Muscle of back (tissue), 11 donors: Measurements from ENCODE around the gene KCTD1. TPM values are rescaled to one million over a fixed set of nuclear protein-coding genes. Genes with fewer than 3 reads are reported as not detected.
A peak's percentile ranks its signal among the peaks of the same experiment; 100 is the strongest.
"Not testable (repeated sequence)": the region's sequence is repeated elsewhere in the genome, so short reads cannot be mapped to it uniquely, and the experiment has no call there.

ENCODE experiments used
- DNase-seq, 3 donors: peaks; one replicate each; pipeline versions ENCODE4 v3.0.0 to v3.0.0-alpha.2; 2013
- polyA plus RNA-seq, 10 donors: library from polyadenylated mRNA; unstranded; fragments of 120-200 nt; gene quantifications; one replicate each; pipeline ENCODE4 v1.2.1, GENCODE V29; 2013; ENCODE audit not compliant: insufficient read length in 10 of 10

The KCTD1 gene
- polyA plus RNA-seq, 10 donors = 4.0 to 15.5 (median 6.0) TPM

GRCh38 chr18:26458526-26459232 lies 89.7 kb downstream of the KCTD1 start:
- no peak for DNase-seq

DNA sequence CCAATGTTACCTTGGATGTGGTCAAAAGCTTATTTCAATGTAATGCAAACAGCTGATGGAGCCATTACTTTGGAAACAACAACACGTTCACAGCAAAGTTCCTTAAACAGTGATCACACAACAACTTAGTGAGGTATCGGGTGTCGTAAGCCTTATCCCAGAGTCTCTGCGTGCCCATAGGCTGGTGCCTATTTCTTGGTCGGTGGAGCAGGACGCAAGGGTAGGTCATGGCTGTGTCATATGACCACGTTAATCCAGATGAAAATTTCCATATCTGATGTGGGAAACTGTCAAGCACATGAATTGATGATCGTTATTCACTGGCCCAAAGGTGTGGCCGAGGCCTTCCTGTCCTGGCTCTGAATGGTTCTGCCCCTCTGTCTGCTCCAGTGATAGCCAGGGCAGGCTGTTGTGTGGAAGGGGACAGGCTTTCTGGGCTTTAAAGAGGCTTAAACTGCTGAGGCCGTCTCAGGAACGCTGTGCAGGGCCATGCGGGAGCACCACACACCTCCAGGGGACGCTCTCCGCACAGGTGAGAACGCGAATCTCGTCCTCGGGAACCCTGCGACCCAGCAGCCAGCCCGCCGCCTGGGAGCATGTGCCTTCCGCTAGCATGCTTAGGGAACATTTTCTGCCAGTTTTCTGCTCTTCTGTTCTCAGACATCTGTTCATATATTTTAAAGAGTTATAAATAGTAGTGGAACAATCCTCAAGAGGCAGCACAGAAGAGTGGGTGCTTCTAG lies 90.6 kb downstream of the KCTD1 start:
- DNase-seq = no peak

- no peak for DNase-seq
These were observed 91.2 kb downstream of the KCTD1 start for GRCh38 chr18:26457195-26457594.

- no peak for DNase-seq
These were observed 92.3 kb downstream of the KCTD1 start for GRCh38 chr18:26456070-26456491.

DNA sequence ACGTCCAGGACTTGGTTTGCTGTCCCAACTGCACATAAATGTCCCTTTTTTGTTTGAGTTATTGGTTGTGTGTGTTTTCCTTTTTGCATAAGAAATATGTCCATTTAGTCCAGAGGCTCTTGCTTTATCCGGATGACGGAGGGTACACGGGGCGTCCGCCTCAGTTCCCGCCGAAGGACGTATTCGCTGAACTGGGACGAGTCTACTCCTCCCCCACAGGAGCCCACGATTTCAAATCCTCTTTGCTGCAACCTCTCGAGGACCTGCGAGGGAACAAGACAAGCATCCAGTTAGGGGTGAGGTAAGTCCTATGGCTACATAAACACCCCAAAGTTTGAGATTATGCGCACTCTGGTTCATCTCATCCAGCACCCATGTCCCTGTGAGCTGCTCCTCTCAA lies 92.7 kb downstream of the KCTD1 start:
- no peak for DNase-seq

DNA sequence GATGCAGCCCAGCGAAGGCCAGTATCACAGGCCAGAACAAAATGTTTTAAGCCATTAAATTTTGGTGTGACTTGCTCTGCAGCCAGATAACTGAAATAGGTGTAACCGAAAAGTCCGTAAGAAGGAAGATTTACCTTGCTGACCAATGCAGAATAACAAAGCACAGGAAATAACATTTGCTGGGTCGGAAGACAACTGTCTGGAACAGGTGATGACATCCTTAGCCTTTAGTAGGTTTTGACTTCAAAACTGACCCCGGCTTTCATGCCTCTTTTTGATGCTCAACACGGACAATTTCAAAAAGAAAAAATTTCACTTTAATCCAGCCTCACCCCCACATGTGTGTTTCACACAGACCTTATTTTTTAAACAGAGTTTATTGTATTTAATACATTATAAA lies 93.7 kb downstream of the KCTD1 start:
- no peak for DNase-seq

GRCh38 chr18:26454192-26454591 lies 94.2 kb downstream of the KCTD1 start:
- no peak for DNase-seq

GRCh38 chr18:26453386-26453901 lies 94.9 kb downstream of the KCTD1 start:
- DNase-seq = no peak

DNA sequence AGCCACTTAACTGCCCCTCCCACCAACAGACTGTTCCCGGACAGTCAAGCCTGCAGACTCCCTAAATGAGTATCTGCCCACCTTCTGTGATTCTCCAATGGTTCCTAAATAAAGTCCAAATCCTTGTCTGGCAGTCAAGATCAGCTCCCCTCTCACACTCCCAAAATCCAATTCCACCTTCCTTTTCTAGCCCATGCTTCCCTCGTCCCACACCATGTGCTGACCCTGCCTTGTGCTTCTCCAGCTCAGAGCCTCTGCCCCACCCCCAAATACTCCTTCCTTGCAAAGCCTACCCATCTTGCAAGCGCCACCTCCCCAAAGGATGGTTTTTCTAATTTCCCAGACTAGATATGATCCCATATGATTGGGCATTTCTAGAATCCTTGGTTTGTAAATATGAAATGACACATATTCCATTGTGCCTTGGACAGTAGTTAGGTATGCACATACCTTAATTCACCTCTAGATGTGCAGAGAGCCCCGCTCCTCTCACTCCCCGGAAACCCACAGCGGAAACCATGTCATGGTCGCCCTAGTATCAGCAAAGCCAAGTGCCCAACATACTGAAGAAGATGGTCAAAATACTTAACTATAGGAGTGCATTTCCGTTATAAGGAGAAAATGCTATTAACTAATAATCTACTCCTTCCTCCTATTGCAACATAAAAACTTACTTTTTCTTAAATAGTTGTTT lies 97.2 kb downstream of the KCTD1 start:
- no peak for DNase-seq

DNA sequence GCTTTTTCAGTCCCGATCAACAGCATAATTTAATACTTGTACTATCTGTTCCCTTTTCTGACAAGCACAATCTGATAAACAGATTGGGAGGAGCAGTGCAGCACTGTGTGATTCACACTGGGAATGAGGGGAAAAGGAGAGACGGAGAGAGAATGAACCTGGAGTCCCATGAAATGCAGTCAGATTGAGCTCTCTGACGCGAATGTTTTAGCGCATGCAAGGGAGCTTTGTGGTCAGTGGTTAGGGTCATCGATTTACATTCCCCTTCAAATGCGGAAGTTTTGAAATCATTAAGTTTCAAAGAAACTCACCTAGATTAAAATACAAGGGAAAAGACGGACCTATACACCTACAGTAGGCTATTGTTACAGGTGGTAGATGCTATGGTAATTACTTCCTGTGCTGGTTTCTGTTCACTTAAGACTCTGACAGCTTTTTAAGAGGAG lies 99.6 kb downstream of the KCTD1 start:
- no peak for DNase-seq

GRCh38 chr18:26443853-26444252 lies 104.5 kb downstream of the KCTD1 start:
- no peak for DNase-seq

DNA sequence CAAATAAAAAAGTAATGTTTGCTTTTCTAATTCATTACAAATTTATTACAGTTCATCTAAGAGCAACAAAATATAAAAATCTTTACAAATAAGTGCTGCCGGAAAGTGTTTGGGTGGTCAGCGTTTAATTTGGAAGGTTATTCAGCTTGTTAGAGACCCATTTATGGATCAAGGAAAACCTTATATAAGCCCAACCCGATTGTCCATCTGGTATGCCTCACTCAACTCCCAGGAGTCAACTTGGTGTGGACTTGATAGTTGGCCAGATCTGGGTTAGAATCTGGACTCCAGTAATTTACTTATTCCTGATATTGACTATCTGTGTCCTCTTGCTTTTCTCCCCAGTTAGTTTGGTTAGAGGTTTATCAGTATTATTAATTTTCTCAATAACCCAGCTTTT lies 106.2 kb downstream of the KCTD1 start:
- DNase-seq = peak in 2 of 3 donors; percentile 26 to 40

- DNase-seq = no peak
These were observed 107.7 kb downstream of the KCTD1 start for GRCh38 chr18:26440644-26441043.

- no peak for DNase-seq
These were observed 108.8 kb downstream of the KCTD1 start for GRCh38 chr18:26439537-26439936.

DNA sequence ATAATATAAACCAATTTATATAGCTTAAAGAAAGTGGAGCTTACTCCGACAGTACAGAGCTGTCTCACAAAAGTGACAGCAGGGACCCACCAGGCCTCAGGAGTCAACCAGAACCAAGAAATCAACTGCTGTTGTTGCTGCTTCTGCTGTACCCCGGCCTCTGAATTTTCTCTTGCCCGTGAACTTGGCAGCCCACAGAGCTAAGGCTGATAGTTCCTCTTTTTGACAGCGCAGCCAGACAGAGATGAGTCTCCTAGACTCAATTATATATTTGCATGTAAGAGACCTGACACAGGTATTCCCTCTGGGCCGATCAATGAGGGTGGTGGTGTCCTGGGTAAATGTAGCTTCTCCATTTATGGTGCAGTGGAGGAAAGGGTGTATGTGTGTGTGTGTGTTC lies 109.4 kb downstream of the KCTD1 start:
- no peak for DNase-seq

DNA sequence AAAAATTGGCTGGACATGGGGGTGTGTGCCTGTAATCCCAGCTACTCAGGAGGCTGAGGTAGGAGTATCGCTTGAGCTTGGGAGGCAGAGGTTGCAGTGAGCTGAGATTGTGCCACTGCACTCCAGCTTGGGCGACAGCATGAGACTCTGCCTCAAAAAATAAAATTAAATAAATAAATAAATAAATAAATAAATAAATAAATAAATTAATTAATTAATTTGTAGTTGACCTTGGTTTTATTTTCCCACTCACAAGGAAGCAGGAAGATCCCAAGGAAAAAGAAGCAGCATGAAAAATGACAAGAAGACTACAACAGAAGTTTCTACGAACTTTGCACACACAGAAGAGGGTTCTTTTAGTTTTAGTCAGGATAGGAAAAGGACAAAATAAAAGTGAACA lies 110.7 kb downstream of the KCTD1 start:
- DNase-seq = not testable (repeated sequence)

- DNase-seq = peak in 1 of 3 donors; percentile 59
These were observed 111.9 kb downstream of the KCTD1 start for GRCh38 chr18:26436176-26437051.

DNA sequence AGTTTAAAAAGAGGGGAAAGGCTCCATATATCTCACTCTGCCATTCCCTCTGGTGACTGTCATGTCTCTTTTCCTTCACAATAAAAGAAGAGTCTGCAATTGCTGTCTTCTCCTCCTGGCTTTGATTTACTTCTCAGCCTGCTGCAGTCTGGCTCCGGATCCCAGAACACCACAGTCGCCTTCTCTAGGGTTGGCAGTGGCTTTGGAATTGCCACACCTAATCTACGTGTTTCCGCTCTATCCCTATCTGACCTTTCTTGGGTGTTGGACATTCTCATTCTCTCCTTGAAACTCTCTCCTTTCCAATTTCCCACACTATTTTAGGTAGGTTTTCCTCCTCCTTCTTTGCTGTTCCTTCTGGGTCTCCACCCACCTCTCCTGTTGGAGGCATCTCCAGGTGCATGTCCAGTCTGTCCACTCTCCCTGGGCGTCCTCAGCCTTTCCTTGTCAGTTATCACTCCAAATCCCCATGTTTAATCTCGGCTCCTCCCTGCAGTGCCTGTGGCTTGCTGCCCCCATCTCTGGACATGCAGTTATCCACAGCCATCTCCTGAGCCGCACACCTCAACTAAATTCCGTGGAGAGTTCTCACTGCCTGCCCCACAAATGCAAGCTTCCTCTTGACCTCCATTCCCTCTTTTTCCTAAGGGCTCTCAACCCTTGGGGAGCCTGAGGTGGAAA lies 112.8 kb downstream of the KCTD1 start:
- no peak for DNase-seq

GRCh38 chr18:26434887-26435286 lies 113.5 kb downstream of the KCTD1 start:
- DNase-seq = no peak

DNA sequence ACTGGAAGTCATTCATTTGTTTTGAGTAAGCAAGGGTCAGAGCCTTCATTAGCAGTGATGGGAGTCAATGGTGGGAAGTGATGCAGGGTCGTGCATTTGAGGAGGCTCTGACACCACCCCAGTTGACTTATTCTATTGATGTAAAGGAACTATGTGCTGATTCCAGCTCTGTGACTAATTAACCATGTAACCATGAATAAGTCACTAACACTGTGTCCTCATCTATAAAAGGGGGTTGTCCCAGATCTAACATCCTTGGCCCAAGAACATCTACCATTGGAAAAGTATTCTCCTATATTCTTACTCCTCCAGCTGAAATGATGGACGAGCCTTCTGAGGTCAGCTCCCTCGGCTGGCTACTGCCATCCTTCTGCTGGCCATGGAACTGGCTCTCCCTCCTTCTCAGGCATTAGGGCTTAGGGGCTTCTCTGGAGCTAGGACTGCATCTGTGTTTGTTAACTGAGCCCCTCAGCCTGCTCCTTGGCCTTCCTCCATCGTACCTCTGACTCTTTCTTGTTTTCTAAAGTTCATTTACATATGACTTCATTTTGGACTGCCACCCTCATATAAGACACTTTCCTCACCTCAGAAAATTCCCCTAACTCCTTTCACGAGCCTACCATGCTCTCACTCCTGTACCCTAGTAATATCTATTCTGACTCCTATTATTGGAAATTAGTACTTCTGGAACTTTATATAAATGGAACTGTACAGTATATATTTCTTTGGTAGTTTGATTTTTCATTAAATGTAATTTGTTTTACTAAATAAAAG lies 115.5 kb downstream of the KCTD1 start:
- DNase-seq = no peak
